Measurements from ENCODE around the gene MAST4. TPM values are rescaled to one million over a fixed set of nuclear protein-coding genes. Genes with fewer than 3 reads are reported as not detected.
"Not testable (repeated sequence)": the region's sequence is repeated elsewhere in the genome, so short reads cannot be mapped to it uniquely, and the experiment has no call there.

MAST4 gene
- total RNA-seq, 1 donor from 2014 or later: 42.0 TPM

GRCh38 chr5:66720780-66721179, 124.6 kb downstream of the MAST4 start:
- DNase-seq (no peak), ATAC-seq (ENCODE audit: poor library complexity) (no peak)
- intact Hi-C loops (cut with DNase I): no loop called here

DNA sequence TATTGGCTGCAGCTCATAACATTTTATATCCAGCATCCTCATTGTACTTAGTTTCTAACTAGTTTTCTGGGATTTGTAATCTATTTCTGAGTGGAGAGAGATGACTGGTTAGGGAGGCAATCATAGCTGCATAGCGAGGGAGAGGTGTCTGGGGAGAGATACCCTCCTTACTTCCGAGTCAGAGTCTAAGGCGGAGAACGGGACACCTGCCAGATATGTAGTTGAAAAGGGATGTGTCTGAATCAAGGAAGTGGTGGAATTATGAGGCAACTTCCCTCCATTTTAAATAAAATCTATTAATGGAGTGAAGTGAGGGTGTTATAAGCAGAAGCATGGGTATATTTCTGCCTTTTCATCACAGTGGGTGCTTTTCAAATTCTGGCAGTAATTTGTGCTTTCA, 126.5 kb downstream of the MAST4 start:
- ATAC-seq (ENCODE audit: poor library complexity): no peak

DNA sequence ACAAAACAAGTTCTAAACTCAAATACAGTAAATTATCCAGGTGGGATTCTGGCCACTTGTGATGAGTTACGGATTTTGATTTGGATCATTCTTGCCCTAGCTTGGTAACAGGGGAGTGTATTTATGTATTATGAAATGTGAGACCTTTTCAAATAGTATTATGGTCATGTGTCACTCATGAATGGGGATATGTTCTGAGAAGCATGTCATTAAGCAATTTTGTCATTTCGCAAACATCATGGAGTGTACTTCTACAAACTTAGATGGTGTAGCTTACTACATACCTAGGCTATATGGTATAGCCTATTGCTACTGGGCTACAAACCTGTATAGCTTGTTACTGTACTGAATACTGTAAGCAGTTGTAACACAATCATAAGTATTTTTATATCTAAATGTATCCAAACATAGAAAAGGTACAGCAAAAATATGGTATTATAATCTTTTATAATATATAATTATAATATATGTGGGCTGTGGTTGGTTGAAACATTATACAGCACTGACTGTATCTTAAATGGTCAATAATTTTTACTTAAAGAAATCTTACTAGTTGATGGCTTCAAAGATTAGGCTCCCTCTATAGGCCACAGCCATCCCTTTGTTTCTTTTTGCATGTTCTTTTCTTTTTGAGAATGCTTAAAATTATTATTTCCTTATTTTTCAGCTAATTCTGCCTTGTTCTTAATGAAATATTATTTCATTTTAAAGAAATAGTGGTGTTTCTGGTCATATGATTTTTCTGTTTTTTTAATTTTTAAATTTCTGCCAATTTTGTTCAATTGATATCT, 128.4 kb downstream of the MAST4 start:
- intact Hi-C loops (cut with DNase I): no loop called here
- no peak for ATAC-seq (ENCODE audit: poor library complexity)

More for the DNA sequence above, 126.5 kb downstream of the MAST4 start:
- no peak for DNase-seq
- intact Hi-C loops (cut with DNase I): no loop called here

DNA sequence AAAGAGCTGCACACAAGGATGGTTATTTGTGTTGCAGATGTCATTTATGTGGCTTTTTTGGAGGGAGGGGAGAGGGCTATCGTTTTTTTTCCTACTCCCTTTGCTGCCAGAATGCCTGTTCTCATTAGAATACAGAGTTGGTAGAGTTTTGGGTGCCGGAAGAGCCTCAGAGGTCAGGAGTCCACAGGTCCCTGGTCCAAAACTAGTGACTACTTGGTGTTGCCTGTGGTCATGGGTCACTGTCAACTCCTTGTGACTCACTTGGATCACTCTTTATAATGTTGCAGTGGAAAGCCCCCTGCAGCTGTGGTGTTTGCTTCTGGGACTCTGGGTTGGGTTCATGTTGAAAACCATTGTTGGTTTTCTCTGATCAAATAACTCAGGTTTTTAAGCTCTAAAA, 131.4 kb downstream of the MAST4 start:
- ATAC-seq (ENCODE audit: poor library complexity) (no peak), DNase-seq (no peak)
- intact Hi-C loops (cut with DNase I): no loop called here

More for the DNA sequence above, 128.4 kb downstream of the MAST4 start:
- no peak for DNase-seq

GRCh38 chr5:66728049-66728448, 131.9 kb downstream of the MAST4 start:
- intact Hi-C loops (cut with DNase I): no loop called here
- no peak for DNase-seq
- no peak for ATAC-seq (ENCODE audit: poor library complexity)

DNA sequence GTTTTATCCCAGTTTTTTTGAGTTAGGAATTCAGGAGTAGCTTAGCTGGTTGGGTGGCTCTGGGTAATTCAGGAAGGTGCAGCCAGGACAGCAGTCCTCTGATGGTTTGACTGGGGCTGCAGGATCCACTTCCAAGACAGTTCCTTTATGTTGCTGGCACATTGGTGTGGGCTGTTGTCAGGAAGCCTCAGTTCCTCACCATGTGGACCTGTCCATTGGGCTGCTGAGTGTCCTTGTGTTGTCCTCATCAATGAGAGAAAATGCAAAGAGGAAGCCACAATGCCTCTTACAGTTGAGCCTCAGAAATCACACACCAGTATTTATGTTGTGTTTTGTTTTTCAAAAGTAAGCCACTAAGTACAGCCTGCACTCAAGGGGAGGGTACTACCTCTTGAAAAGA, 140.9 kb downstream of the MAST4 start:
- no peak for ATAC-seq (ENCODE audit: poor library complexity)
- intact Hi-C loops (cut with DNase I): no loop called here
- no peak for DNase-seq

GRCh38 chr5:66738136-66738535, 141.9 kb downstream of the MAST4 start:
- intact Hi-C loops (cut with DNase I): no loop called here
- no peak for ATAC-seq (ENCODE audit: poor library complexity)
- DNase-seq: no peak

GRCh38 chr5:66739021-66739420, 142.8 kb downstream of the MAST4 start:
- DNase-seq (no peak), ATAC-seq (ENCODE audit: poor library complexity) (no peak)
- intact Hi-C loops (cut with DNase I): no loop called here

DNA sequence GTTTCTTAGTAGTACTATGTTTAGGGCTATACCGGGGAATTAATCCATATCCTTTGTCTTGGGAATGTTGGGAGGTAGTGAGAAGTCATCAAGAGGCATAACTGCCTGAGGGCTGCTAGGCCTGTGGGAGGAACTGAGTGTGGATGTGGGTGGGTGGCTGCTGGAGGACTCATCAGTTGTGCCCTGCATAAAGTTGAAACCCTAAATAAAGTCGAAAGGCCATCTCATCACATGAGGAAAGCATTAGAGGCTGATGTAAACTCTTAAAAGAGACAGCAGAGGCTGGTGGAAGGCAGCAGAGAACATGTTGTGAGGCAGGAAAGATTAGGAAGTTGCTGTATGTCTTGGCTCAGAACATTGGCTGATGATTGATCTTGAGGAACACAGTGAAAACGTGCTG, 143.8 kb downstream of the MAST4 start:
- intact Hi-C loops (cut with DNase I): loop anchor here (5.0 to 10.0 kb wide), 2 partner anchors 145 to 433 kb away; partner anchors contain the start of gene MAST4
- no peak for DNase-seq
- no peak for ATAC-seq (ENCODE audit: poor library complexity)

- no peak for ATAC-seq (ENCODE audit: poor library complexity)
- DNase-seq: no peak
- intact Hi-C loops (cut with DNase I): loop anchor here (5.0 to 10.0 kb wide), 2 partner anchors 147 to 434 kb away; partner anchors contain the start of gene MAST4
These were observed 145.2 kb downstream of the MAST4 start for GRCh38 chr5:66741394-66741793.

- DNase-seq (peak; percentile 70), ATAC-seq (ENCODE audit: poor library complexity) (peak; percentile 63)
- intact Hi-C loops (cut with DNase I): loop anchor here (5.0 to 10.0 kb wide), 2 partner anchors 147 to 435 kb away; partner anchors contain the start of gene MAST4
These were observed 146.1 kb downstream of the MAST4 start for GRCh38 chr5:66742083-66742895.

GRCh38 chr5:66742896-66743247, 146.7 kb downstream of the MAST4 start:
- intact Hi-C loops (cut with DNase I): loop anchor here (5.0 to 10.0 kb wide), 2 partner anchors 148 to 436 kb away; partner anchors contain the start of gene MAST4
- DNase-seq (no peak), ATAC-seq (ENCODE audit: poor library complexity) (no peak)

DNA sequence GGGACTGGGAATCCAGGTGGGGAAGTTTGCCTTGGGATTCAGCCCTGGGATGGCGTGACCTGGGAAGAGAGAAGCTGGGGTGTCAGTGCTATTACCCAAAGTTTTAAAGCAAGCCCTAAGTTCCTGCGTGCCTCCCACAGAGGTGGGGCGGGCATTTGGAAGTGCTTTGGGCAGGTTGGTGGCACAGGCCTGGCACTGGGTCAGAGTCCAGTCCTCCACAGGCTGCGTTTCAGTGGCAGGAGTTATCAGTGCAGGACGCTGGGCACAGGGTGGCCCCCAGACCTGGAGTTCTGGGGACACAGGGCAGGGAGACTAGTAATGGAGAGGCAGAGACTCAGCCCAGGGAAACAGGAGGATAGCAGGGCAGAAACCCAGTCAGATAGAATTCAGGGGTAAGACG, 147.2 kb downstream of the MAST4 start:
- ATAC-seq (ENCODE audit: poor library complexity): no peak
- DNase-seq: no peak
- intact Hi-C loops (cut with DNase I): loop anchor here (5.0 to 10.0 kb wide), 2 partner anchors 149 to 436 kb away; partner anchors contain the start of gene MAST4

GRCh38 chr5:66744040-66744439, 147.8 kb downstream of the MAST4 start:
- intact Hi-C loops (cut with DNase I): loop anchor here (5.0 to 10.0 kb wide), 2 partner anchors 149 to 437 kb away; partner anchors contain the start of gene MAST4
- DNase-seq (peak; percentile 73), ATAC-seq (ENCODE audit: poor library complexity) (peak; percentile 59)

DNA sequence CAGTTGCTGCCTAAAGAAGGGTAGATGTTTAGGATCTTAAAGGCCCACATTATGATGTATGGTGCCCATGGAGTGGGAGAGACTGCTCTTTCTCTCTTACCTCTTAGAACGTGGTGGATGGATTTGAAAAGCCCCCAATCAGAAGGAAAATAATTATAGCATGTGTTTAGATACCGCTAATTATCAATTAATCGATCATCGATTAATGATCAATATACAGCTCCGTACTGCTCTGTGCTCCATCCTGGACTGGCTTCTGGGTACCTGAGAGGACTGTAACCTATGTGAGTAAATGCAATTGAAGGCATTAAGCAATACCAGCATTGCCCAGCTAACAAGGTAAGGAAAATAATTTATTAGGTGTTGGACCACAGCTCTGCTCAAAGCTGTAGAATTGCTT, 149.1 kb downstream of the MAST4 start:
- intact Hi-C loops (cut with DNase I): loop anchor here (10.0 kb wide), 1 partner anchor 150 kb away; the partner anchor contains the start of gene MAST4
- no peak for DNase-seq
- no peak for ATAC-seq (ENCODE audit: poor library complexity)

- no peak for DNase-seq
- intact Hi-C loops (cut with DNase I): loop anchor here (10.0 kb wide), 1 partner anchor 153 kb away; the partner anchor contains the start of gene MAST4
- ATAC-seq (ENCODE audit: poor library complexity): no peak
These were observed 151.4 kb downstream of the MAST4 start for GRCh38 chr5:66747607-66748006.

GRCh38 chr5:66752668-66753067, 156.5 kb downstream of the MAST4 start:
- DNase-seq; intact Hi-C loops (cut with DNase I); ATAC-seq (ENCODE audit: poor library complexity): not testable (repeated sequence)

GRCh38 chr5:66757219-66757833, 161.1 kb downstream of the MAST4 start:
- intact Hi-C loops (cut with DNase I): loop anchor here (5.0 kb wide), 1 partner anchor 450 kb away; no protein-coding TSS in a partner anchor
- ATAC-seq (ENCODE audit: poor library complexity): peak; percentile 80
- no peak for DNase-seq

Measured in Right ventricle myocardium superior (tissue), 1 donor.